GM21390 (cell line): ENCODE data around the gene POT1.

Source experiments
- ATAC-seq: cut with Tn5 transposase; IDR thresholded peaks from one replicate; pipeline ENCODE4 v1.9.1; 2021; ENCODE audit not compliant: unreplicated experiment

Gene POT1

DNA sequence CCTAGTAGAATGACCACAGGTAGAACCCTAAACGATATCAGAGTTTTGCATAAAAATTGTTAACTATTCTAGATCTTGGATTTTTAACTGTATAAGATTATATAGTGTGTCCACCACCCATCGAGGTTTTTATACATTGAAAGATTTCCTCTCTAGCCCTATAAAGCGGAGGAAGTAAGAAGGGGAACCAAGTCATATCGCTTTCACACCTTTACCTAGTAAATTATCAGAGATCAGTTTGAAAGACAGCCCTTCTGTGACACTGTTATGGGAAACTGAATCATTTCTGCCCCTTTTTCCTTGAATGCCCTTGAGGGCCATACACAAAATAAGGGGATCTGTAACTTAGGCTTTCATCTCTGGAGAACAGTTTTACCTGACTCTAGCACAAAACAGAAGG lies 155.7 kb downstream of the POT1 start:
- ATAC-seq = no peak

DNA sequence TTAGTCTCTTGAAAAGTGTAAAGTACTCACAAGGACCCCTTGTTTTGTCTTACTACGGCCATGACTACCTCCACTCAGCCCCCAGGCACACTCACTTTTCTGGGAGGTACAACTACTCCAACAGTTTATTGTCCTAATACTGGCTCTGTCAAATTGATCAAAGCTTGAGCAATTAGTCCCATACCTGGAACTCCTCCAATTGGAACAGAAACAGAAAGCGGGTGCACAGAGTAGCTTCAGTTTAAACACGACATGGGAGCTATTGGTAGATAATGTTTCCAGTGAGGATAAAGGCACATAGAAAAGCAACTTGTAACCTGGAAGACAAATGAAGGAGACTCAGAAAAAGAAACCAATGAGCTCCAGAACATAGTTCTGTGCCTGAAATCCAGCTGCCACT lies 156.3 kb downstream of the POT1 start:
- no peak for ATAC-seq
